Activated naive CD8-positive, alpha-beta T cell treated with anti-CD3 and anti-CD28 coated beads for 36 hours (primary cell): ENCODE data around the gene PSMA4. TPM values are rescaled to one million over a fixed set of nuclear protein-coding genes. Genes with fewer than 3 reads are reported as not detected.

Experiments used
- DNase-seq: peaks from one replicate; pipeline ENCODE4 v3.0.0; 2021
- H3K27ac Mint-ChIP-seq: one replicate; pipeline ENCODE4 v1.8.0; 2022; ENCODE audit warnings: mild to moderate bottlenecking, moderate library complexity, mixed read lengths
- H3K27me3 Mint-ChIP-seq: one replicate; pipeline ENCODE4 v1.8.0; 2022; ENCODE audit warnings: mild to moderate bottlenecking, mixed read lengths
- H3K36me3 Mint-ChIP-seq: one replicate; pipeline ENCODE4 v1.8.0; 2021; ENCODE audit warnings: mild to moderate bottlenecking, mixed read lengths
- H3K4me1 Mint-ChIP-seq: one replicate; pipeline ENCODE4 v1.8.0; 2021; ENCODE audit warnings: mixed read lengths
- H3K4me3 Mint-ChIP-seq: one replicate; pipeline ENCODE4 v1.8.0; 2022; ENCODE audit warnings: mild to moderate bottlenecking, moderate library complexity, mixed read lengths
- H3K9me3 Mint-ChIP-seq: one replicate; pipeline ENCODE4 v1.8.0; 2022; ENCODE audit warnings: mixed read lengths
- total RNA-seq, 2 experiments: library from RNA; stranded (reverse); gene quantifications; one replicate each; pipeline ENCODE4 v1.2.3, GENCODE V29; 2021

The PSMA4 gene
- total RNA-seq, 2 experiments from 2014 or later, result 336 to 338 TPM

DNA sequence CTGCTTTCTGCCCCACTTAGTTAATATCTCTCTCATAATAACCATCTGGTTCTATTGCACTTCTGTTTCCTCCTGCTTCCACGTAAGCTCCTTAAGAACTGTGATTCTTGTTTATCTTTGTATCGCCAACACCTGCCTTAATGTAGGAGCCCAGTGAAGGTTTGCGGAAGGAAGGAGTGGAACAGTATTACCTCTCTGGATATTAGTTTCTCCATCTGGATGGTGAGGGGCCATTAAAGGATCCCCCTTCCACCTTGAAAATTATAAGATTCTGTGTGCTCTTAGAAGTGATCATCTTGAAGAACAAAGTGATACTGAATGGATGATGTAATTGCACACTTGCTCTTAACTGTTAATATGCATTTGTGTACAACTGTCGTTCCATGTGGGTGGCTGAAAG lies 27.3 kb downstream of the PSMA4 start:
- no peak for DNase-seq
- Mint-ChIP-seq H3K27me3 (peaks cover 47% of the 10 kb centered on the region), H3K36me3 (no peaks in the 10 kb centered on the region), H3K27ac (no peak overlapping the region), H3K4me3 (no peak overlapping the region), H3K9me3 (no peaks in the 10 kb centered on the region), H3K4me1 (peaks cover 25% of the 10 kb centered on the region)

DNA sequence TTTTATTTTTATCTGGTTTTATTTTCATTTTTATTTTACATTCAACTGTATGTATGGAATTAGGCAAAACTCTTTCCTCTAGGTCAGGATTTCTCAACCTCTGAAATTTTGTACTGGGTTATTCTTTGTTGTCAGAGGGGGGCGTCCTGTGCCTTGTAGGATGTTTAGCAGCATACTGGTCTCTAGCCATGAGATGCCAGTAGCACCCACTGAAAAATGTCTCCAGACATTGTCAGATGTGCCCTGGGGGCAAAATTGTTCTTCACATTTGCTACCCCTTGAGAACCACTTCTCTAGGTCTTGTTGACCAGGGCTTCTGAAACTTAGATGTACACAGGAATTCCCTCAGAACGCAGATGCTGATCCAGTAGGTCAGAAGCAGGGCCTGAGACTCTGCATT lies 30.5 kb downstream of the PSMA4 start:
- Mint-ChIP-seq H3K9me3 (no peaks in the 10 kb centered on the region), H3K4me1 (peaks cover 15% of the 10 kb centered on the region), H3K36me3 (no peaks in the 10 kb centered on the region), H3K4me3 (no peak overlapping the region), H3K27ac (no peak overlapping the region), H3K27me3 (peaks cover 29% of the 10 kb centered on the region)
- DNase-seq, result no peak

DNA sequence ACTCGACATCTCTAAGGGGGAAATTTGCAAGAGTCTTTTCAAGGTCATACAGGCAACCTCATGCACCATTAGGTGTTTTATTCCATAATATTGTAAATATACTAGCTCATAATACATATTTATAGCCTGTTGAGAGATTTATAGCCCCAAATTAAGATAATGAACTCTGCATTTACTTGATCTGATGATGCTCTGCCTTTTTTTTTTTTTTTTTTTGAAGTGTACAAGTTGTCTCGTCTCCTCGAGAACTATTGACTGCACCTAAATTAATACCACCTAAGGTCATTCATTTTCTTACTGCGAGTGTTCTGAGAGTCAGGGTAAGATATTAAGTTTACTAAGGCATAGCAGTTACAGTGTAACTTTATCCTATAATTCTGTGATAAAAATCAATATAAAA lies 31.1 kb downstream of the PSMA4 start:
- DNase-seq, result no peak
- Mint-ChIP-seq H3K4me3 (no peak overlapping the region), H3K9me3 (no peaks in the 10 kb centered on the region), H3K27me3 (peaks cover 24% of the 10 kb centered on the region), H3K36me3 (no peaks in the 10 kb centered on the region), H3K27ac (no peak overlapping the region), H3K4me1 (peaks cover 11% of the 10 kb centered on the region)

DNA sequence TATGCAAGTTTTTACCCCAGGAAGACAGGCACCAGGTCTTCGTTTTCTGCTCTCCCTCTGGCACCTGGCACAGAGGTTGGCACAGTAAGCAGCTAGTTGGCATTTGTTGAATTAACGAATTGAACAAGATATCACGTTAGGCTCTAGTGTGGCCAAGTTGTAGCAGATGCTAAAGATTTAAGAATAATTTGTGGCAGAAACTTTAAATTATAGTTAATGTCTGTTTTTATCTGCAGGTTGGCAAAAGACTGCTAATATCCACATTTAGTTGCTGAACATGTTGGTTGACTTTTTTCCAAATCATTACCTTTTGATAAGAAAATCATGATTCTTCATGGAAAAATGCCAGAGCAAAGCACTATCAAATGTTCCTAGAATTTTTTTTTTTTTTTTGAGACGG lies 33.2 kb downstream of the PSMA4 start:
- no peak for DNase-seq
- Mint-ChIP-seq H3K27ac (no peak overlapping the region), H3K36me3 (no peaks in the 10 kb centered on the region), H3K4me1 (peaks cover 3% of the 10 kb centered on the region), H3K9me3 (no peaks in the 10 kb centered on the region), H3K4me3 (no peak overlapping the region), H3K27me3 (peaks cover 11% of the 10 kb centered on the region)

DNA sequence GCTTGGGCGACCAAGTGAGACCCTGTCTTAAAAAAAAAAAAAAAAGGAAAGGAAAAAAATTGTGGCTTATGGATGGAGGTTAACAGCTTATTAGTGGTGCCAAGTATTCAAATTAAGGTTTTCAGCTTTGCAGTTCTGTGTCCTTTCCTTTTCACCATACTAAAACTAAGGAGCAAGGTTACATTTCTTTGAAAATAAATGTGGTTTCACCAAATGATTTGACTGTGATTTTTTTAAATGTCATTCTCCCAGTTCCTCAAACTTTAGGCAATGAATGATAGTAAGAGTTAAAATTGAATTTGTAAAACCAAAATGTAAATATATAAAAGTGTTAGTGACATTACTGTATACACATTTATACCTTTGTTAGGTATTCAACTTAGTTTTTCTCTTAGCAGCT lies 34.7 kb downstream of the PSMA4 start:
- Mint-ChIP-seq H3K4me3 (no peak overlapping the region), H3K4me1 (no peaks in the 10 kb centered on the region), H3K36me3 (no peaks in the 10 kb centered on the region), H3K9me3 (no peaks in the 10 kb centered on the region), H3K27me3 (peaks cover 4% of the 10 kb centered on the region), H3K27ac (no peak overlapping the region)
- no peak for DNase-seq

DNA sequence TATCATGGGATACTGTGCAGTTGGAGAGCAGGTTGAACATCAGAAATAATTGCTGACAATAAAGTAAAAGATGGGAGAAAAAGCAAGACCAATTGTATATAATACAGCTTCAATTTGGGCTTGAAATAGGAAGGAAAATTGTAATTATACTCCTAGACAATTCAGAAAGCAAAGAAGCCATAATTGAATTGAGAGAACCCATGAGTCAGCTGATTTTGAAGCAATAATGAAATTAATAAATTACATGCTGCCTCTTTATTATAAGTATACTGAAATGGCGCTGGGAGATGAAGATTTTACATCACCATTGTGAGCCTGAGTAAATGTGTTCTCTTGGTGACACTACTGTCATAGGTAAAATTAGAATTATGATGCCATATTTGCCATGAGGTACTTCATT lies 57.3 kb downstream of the PSMA4 start:
- H3K27ac Mint-ChIP-seq, result no peak overlapping the region
- no peak for DNase-seq
- no peak overlapping the region for H3K4me3 Mint-ChIP-seq
- H3K36me3 Mint-ChIP-seq, result no peaks in the 10 kb centered on the region
- H3K27me3 Mint-ChIP-seq, result no peaks in the 10 kb centered on the region
- peaks cover 4% of the 10 kb centered on the region for H3K4me1 Mint-ChIP-seq
- H3K9me3 Mint-ChIP-seq, result no peaks in the 10 kb centered on the region

DNA sequence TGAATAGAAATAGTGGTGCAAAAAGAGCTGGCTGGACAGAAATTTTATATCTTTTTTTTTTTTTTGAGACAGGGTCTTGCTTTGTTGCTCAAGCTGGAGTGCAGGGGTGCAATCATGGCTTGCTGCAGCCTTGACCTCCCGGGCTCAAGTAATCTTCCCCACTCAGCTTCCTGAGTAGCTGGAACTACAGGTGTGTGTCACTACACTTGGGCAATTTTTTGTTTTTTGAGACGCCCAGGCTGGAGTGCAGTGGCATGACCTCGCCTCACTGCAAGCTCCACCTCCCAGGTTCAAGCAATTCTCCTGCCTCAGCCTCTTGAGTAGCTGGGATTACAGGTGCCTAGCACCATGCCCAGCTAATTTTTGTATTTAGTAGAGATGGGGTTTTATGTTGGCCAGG lies 58.1 kb downstream of the PSMA4 start:
- Mint-ChIP-seq H3K36me3 (no peaks in the 10 kb centered on the region), H3K27me3 (no peaks in the 10 kb centered on the region), H3K27ac (no peak overlapping the region), H3K9me3 (no peaks in the 10 kb centered on the region), H3K4me1 (peaks cover 4% of the 10 kb centered on the region), H3K4me3 (no peak overlapping the region)
- no peak for DNase-seq

DNA sequence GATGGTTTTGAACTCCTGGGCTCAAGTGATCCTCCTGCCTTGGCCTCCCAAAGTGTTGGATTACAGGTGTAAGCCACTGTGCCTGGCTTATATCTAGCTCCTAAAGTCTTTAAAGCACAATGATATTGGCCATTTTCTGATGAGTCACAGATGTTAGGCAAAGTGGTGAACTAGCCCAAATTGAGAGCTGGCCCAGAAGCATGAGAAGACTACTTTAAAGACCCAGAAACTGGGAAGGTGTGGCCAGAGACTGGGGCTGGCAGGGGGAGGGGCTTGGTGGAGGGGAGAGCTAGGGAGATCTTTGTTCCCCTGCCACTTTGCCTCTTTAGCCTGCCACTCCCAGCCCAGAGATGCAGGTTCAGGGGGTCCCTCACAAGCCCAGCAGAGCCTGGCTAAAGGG lies 58.9 kb downstream of the PSMA4 start:
- Mint-ChIP-seq H3K27me3 (no peaks in the 10 kb centered on the region), H3K4me1 (peaks cover 4% of the 10 kb centered on the region), H3K36me3 (no peaks in the 10 kb centered on the region), H3K27ac (no peak overlapping the region), H3K4me3 (no peak overlapping the region), H3K9me3 (no peaks in the 10 kb centered on the region)
- DNase-seq, result no peak

Other genes with a start within 250 kb of the PSMA4 start
- gene SKIC8, start 240.8 kb upstream of the PSMA4 start, total RNA-seq, result 10 to 100 TPM; 71.9 to 73.8 TPM
- not detected for gene CRABP1, start 200.1 kb upstream of the PSMA4 start, total RNA-seq
- 10 to 100 TPM; 68.2 to 69.4 TPM for gene IREB2, start 102.2 kb upstream of the PSMA4 start, total RNA-seq
- 1 to 10 TPM; 1.5 to 2.1 TPM for gene HYKK, start 32.9 kb upstream of the PSMA4 start, total RNA-seq
- gene CHRNA5, start 25.1 kb downstream of the PSMA4 start, total RNA-seq, result 1 to 10 TPM; 6.3 to 7.3 TPM
- gene CHRNA3, start 80.6 kb downstream of the PSMA4 start, total RNA-seq, result not detected
- not detected for gene CHRNB4, start 100.8 kb downstream of the PSMA4 start, total RNA-seq